ENCODE results near the gene TMF1.

TMF1 gene, protein sequence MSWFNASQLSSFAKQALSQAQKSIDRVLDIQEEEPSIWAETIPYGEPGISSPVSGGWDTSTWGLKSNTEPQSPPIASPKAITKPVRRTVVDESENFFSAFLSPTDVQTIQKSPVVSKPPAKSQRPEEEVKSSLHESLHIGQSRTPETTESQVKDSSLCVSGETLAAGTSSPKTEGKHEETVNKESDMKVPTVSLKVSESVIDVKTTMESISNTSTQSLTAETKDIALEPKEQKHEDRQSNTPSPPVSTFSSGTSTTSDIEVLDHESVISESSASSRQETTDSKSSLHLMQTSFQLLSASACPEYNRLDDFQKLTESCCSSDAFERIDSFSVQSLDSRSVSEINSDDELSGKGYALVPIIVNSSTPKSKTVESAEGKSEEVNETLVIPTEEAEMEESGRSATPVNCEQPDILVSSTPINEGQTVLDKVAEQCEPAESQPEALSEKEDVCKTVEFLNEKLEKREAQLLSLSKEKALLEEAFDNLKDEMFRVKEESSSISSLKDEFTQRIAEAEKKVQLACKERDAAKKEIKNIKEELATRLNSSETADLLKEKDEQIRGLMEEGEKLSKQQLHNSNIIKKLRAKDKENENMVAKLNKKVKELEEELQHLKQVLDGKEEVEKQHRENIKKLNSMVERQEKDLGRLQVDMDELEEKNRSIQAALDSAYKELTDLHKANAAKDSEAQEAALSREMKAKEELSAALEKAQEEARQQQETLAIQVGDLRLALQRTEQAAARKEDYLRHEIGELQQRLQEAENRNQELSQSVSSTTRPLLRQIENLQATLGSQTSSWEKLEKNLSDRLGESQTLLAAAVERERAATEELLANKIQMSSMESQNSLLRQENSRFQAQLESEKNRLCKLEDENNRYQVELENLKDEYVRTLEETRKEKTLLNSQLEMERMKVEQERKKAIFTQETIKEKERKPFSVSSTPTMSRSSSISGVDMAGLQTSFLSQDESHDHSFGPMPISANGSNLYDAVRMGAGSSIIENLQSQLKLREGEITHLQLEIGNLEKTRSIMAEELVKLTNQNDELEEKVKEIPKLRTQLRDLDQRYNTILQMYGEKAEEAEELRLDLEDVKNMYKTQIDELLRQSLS

DNA sequence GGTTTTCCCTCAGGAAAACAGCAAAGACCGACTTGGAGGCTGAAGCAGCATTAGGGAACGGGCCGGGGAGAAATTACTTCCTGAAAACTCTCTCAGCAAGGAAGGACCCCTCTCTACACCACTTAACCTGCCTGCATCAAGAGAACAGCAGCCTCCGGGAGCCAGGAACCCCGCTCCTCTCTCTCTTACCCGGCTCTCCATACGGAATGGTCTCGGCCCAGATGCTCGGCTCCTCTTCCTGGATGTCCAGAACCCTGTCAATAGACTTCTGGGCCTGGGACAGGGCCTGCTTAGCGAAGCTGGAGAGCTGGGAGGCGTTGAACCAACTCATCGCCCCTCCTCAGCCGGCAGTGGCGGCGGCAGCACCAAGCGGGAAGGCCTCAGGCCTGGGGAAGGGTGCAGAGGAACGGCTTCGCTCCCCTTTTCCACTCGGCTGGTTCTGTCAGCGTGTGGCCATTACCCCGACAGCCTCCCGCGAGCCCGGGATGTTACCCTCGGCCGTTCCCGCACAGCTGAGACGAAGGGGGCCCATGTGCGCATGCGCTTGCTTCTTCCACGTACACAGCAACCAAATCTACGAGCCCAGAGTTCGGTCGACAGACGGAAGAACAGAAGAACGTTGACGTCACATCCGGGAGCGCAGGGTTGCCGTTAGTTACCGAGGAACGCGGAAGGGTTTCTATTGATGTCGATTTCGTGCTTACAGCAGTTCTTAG lies at the start of gene TMF1:
TMF1 (minus strand) TSS at position 578 of the 716 bp plus-strand sequence; CDS start at position 331, 247 bp downstream.
- H3K4me3 Mint-ChIP-seq, result peak within 1 kb of the TSS; percentile 95
- no peaks in the 10 kb centered on the region for H3K27me3 Mint-ChIP-seq (ENCODE audit: low read depth)
- peaks cover 38% of the 10 kb centered on the region for H3K4me1 Mint-ChIP-seq (ENCODE audit: low read depth)
- peak within 1 kb of the TSS; percentile 95 for H3K27ac Mint-ChIP-seq
- peaks cover 34% of the 10 kb centered on the region for H3K36me3 Mint-ChIP-seq (ENCODE audit: low read depth)
- H3K9me3 Mint-ChIP-seq, result no peaks in the 10 kb centered on the region

DNA sequence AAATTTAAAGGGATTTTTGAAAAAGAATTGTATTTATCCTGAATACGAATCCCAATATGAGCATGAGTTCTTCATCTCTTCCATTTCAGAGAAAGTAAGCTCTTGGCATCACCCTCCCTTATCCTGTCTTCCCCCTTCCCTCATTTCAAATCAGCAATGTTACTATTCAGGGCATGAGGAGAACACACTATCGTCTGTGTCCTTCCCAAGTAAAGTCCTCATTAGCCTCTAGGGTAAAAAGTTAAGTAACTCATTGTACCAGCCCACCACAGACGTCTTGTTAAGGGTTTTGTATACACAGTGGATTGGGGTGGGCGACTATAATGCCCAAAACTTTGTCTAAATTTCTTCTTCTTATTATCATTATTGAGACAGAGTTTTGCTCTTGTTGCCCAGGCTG lies 47.4 kb upstream of the TMF1 start:
- Mint-ChIP-seq H3K4me3 (no peak overlapping the region), H3K9me3 (no peaks in the 10 kb centered on the region), H3K27me3 (ENCODE audit: low read depth) (no peaks in the 10 kb centered on the region), H3K4me1 (ENCODE audit: low read depth) (peaks cover 51% of the 10 kb centered on the region), H3K36me3 (ENCODE audit: low read depth) (peaks cover 61% of the 10 kb centered on the region), H3K27ac (no peak overlapping the region)

DNA sequence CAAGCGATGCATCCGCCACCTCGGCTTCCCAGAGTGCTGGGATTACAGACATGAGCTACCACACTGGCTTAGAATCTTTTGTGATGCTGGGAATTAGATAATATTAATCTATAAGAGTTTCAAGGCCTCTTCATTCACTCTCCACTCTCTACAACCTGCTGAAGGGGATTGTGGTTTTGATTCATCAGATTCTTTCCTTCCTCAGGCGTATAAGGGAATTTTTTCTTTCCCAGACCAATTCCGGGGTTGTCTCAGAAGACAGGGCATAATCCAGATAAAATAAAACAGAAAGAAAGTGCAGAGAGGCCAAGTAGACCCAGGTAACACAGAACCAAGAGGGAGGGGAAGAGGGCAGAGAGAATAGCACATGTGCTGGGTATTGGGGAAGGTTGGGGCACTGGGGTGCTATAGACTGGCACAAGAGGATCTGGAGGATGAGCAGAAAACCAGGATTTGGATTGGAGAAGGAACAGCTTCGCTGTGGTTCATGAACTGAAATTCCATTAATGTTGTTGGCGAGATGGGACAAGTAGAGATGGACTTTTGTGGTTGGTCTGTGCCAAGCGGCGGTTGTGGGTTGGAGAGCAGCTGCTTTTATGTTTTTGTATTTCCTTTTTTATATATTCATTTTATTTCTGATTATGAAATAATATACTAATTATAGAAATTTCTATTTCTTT lies 45.4 kb upstream of the TMF1 start:
- H3K27ac Mint-ChIP-seq, result peak overlapping the region; percentile 38
- no peaks in the 10 kb centered on the region for H3K27me3 Mint-ChIP-seq (ENCODE audit: low read depth)
- no peaks in the 10 kb centered on the region for H3K9me3 Mint-ChIP-seq
- H3K36me3 Mint-ChIP-seq (ENCODE audit: low read depth), result peaks cover 60% of the 10 kb centered on the region
- H3K4me3 Mint-ChIP-seq, result no peak overlapping the region
- peaks cover 53% of the 10 kb centered on the region for H3K4me1 Mint-ChIP-seq (ENCODE audit: low read depth)

DNA sequence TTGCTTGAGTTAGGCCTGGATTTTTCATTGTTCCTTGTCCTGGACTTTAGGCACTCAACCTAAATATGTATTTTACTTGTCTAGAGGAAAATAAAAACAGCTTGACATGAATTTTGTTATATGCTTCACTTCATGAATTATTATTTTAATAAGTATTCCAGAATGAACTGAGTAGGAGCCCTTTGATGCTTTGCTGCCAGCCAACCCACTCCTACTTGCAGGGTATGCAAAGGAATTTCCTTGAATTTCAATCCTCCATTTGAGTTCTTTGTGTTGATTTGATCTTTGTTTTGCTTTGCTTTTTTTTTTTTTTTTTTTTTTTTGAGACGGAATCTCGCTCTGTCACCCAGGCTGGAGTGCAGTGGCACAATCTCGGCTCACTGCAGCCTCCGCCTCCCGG lies 44.2 kb upstream of the TMF1 start:
- H3K4me3 Mint-ChIP-seq, result no peak overlapping the region
- H3K27me3 Mint-ChIP-seq (ENCODE audit: low read depth), result no peaks in the 10 kb centered on the region

DNA sequence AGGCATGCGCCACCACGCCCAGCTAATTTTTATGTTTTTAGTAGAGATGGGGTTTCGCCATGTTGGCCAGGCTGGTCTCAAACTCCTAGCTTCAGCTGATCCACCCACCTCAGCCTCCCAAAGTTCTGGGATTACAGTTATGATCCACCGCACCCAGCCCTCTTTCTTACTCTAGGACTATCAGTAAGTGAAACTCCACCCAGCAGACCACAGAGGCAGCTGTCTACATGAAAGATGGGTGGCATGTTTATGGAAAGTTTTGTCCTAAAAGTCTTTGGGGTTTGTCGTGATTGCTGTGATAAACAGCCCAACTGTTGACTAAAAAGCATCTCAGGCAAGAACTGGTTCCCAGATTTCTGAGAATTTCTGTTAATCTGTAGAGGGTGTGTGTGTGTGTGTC lies 43.5 kb upstream of the TMF1 start:
- peaks cover 59% of the 10 kb centered on the region for H3K4me1 Mint-ChIP-seq (ENCODE audit: low read depth)
- no peaks in the 10 kb centered on the region for H3K27me3 Mint-ChIP-seq (ENCODE audit: low read depth)
- H3K4me3 Mint-ChIP-seq, result peak overlapping the region; percentile 78
- peak overlapping the region; percentile 87 for H3K27ac Mint-ChIP-seq
- H3K9me3 Mint-ChIP-seq, result no peaks in the 10 kb centered on the region
- peaks cover 60% of the 10 kb centered on the region for H3K36me3 Mint-ChIP-seq (ENCODE audit: low read depth)

More for the DNA sequence above, 44.2 kb upstream of the TMF1 start:
- Mint-ChIP-seq H3K4me1 (ENCODE audit: low read depth) (peaks cover 56% of the 10 kb centered on the region), H3K9me3 (no peaks in the 10 kb centered on the region), H3K27ac (peak overlapping the region; percentile 87), H3K36me3 (ENCODE audit: low read depth) (peaks cover 57% of the 10 kb centered on the region)

DNA sequence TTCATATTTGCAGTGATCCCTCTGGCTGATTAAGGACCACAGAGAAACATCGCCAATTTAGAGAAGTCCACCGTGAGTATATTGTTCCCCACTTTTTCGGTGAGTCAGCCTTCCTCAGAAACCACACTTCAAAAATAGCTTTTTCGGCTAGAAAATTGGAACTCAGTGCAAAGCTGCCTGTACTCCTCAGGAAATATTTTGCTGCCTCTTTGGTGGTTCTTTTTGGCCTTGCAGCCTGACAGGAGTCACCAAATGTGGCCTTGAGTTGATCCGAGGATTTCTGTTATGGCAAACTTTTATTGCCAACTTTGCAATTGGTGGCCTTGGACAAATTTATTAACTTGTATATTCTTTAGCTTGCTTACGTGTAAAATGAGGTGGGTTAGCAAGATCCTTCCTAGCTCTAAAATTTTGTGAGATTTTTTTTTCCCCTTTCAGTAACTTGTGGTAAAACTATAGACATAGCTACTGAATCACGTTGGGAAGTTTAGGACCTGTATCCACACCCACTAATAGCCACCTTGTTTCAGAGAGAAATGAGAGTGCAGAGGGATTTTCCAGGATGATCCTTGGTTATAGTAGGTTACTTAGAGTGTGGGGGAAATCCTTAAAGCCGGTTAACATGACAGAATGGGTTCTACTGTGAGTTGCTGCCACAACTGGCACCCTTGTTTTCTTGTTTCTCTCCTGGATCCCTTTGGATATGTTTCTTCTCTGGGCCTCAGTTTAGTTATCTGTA lies 42.5 kb upstream of the TMF1 start:
- peaks cover 64% of the 10 kb centered on the region for H3K4me1 Mint-ChIP-seq (ENCODE audit: low read depth)
- H3K27me3 Mint-ChIP-seq (ENCODE audit: low read depth), result no peaks in the 10 kb centered on the region
- H3K4me3 Mint-ChIP-seq, result peak overlapping the region; percentile 75
- H3K9me3 Mint-ChIP-seq, result no peaks in the 10 kb centered on the region
- peak overlapping the region; percentile 87 for H3K27ac Mint-ChIP-seq
- H3K36me3 Mint-ChIP-seq (ENCODE audit: low read depth), result peaks cover 62% of the 10 kb centered on the region

DNA sequence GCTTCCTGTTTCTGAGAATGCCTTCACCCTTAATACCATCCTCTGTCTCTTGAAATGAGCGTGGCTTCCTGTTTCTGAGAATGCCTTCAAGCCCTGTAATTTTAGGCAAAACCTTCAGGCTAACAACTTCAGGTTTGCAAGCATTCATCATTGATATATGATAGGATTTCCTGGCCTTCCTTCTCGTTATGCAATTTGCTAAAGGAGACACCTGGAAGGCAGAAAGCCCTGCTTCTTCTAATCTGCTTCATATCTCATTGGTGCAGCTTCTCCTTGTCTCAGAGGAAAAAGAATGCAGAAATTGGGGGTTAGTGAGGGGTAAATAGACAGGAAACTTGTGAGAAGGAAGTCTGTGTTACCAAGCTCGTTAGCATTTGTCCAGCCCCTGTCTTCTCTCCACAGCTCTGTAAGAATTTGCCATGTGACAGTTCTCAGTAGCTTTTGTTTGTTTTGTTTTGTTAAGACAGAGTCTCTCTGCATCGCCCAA lies 39.9 kb upstream of the TMF1 start:
- no peaks in the 10 kb centered on the region for H3K9me3 Mint-ChIP-seq
- peak overlapping the region; percentile 80 for H3K4me3 Mint-ChIP-seq
- peaks cover 65% of the 10 kb centered on the region for H3K4me1 Mint-ChIP-seq (ENCODE audit: low read depth)
- peak overlapping the region; percentile 97 for H3K27ac Mint-ChIP-seq
- H3K27me3 Mint-ChIP-seq (ENCODE audit: low read depth), result no peaks in the 10 kb centered on the region
- peaks cover 62% of the 10 kb centered on the region for H3K36me3 Mint-ChIP-seq (ENCODE audit: low read depth)

DNA sequence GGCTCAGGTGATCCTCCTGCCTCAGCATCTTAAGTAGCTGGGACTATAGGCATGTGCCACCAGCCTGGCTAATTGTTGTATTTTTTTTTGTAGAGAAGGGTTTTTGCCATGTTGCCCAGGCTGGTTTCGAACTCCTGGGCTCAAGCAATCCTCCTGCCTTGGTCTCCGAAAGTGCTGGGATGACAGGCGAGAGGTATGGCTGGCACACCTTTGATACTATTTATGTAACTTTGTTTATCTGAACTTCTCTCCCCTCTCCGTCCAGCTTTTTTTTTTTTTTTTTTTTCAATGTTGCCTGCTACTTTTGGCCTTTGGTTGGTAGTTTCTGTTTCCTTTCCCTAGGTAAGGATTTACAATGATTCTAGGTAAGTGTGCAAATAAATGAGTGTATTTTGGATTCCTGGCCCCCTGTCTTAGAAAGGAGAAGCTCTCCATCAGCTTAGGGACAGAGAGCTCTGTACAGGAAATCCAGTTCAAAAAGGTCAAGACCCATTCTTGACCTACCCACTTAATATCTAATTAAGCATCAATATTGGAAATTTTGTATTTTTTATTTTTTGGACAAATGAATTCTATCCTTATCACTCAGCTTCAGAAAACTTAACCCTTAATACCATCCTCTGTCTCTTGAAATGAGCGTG lies 39.4 kb upstream of the TMF1 start:
- Mint-ChIP-seq H3K36me3 (ENCODE audit: low read depth) (peaks cover 63% of the 10 kb centered on the region), H3K9me3 (no peaks in the 10 kb centered on the region), H3K27ac (peak overlapping the region; percentile 97), H3K27me3 (ENCODE audit: low read depth) (no peaks in the 10 kb centered on the region), H3K4me1 (ENCODE audit: low read depth) (peaks cover 64% of the 10 kb centered on the region), H3K4me3 (peak overlapping the region; percentile 80)

DNA sequence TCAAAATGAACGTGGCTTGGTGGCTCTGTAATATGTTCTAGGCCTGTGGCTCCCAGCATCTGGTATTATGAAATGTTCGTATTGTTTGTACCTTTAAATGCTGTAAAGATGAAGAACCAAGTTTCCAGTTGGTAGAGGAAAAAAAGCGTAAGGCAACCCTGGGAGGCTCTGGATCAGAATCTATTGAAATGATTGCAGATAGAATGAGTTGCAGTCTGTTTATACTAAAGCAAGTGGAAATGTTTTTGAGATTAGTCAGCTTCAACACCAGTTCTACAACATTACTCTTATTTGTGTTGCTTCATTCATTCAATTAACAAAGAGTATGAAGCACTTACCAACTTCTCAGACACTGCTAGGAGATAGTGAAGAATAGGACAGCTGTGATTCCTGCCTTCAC lies 37.9 kb upstream of the TMF1 start:
- Mint-ChIP-seq H3K27ac (peak overlapping the region; percentile 70), H3K9me3 (no peaks in the 10 kb centered on the region), H3K36me3 (ENCODE audit: low read depth) (peaks cover 65% of the 10 kb centered on the region), H3K27me3 (ENCODE audit: low read depth) (no peaks in the 10 kb centered on the region), H3K4me3 (peak overlapping the region; percentile 71), H3K4me1 (ENCODE audit: low read depth) (peaks cover 54% of the 10 kb centered on the region)

DNA sequence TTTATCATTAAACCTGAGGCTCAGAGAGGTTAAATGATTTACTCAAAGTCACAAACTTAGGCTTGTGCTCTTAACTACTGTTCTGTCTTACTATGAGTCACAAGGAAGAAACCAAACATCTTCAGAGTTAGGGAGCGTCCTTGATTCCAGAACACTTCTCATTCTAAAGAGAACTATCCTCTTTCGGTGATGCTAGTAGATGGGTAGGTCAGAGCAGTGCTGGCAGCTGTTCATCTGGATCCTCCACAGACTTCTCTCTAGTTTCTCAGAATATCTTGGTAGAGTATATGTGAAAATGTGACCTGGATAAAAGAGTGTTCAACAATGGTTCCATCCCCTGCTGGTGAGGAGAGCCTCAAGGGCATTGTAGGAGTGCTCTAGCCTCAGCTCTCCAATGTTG lies 35.9 kb upstream of the TMF1 start:
- no peaks in the 10 kb centered on the region for H3K27me3 Mint-ChIP-seq (ENCODE audit: low read depth)

DNA sequence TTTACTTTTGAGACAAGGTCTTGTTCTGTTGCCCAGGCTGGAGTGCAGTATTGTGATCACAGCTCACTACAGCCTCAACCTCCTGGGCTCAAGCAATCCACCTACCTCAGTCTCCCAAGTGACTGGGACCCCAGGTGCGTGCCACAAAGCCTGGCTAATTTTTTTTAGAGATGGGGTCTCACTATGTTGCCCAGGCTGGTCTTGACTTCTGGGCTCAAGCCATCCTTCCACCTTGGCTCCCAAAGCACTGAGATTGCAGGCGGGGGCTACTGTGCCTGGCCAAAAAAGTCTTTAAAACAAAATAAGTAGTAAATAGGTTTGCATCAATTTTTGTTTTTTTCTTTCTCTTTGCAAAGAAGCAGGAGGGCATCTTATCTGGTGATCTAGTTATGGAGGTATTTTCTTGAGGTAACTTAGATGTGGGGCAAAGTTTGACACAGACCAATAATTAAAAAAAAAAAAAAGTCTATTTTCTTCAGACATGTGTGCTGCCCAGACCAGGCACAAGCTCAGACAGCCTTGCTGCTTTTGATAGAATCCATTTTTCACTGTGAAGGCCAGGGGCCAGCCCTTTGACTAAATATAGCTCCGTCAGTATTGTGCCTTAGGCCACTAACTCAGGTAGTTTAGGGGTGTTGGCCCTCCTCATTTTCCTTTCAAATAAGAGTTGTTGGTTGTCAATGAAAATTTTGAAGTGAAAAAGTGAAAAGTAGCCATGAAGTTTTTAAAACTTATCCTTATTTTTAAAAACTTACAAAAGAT lies 35.1 kb upstream of the TMF1 start:
- Mint-ChIP-seq H3K4me1 (ENCODE audit: low read depth) (peaks cover 55% of the 10 kb centered on the region), H3K27ac (peak overlapping the region; percentile 46), H3K27me3 (ENCODE audit: low read depth) (no peaks in the 10 kb centered on the region), H3K36me3 (ENCODE audit: low read depth) (peaks cover 47% of the 10 kb centered on the region), H3K9me3 (no peaks in the 10 kb centered on the region), H3K4me3 (peak overlapping the region; percentile 74)

More for the DNA sequence above, 35.9 kb upstream of the TMF1 start:
- no peaks in the 10 kb centered on the region for H3K9me3 Mint-ChIP-seq
- H3K36me3 Mint-ChIP-seq (ENCODE audit: low read depth), result peaks cover 53% of the 10 kb centered on the region
- H3K4me3 Mint-ChIP-seq, result peak overlapping the region; percentile 92
- H3K4me1 Mint-ChIP-seq (ENCODE audit: low read depth), result peaks cover 53% of the 10 kb centered on the region
- peak overlapping the region; percentile 92 for H3K27ac Mint-ChIP-seq

All from T-helper 1 cell treated with Interleukin-12 subunit alpha and Interleukin-12 subunit beta and Interleukin-4 antibody, amounts not matched to agents 30 μg/mL and 1 μg/mL, for 36 hours (primary cell).